Liver (tissue), 9 donors: ENCODE results near the gene SDK2. TPM values are rescaled to one million over a fixed set of nuclear protein-coding genes. Genes with fewer than 3 reads are reported as not detected.

ENCODE experiments used
- DNase-seq: peaks from one replicate; pipeline ENCODE4 v3.0.0-alpha.2; 2017; ENCODE audit warnings: low spot score
- H3K27ac ChIP-seq, 2 donors: one replicate each; pipeline ENCODE4 v1.7.0; 2013; ENCODE audit warnings: inconsistent platforms in 2 of 2, low read length in 2 of 2, control low read depth in 1 of 2, low read depth in 1 of 2, mild to moderate bottlenecking in 1 of 2
- H3K27me3 ChIP-seq, 4 donors: one replicate each; pipeline versions ENCODE4 v1.6.1 to v1.7.0; 2013; ENCODE audit warnings: low read length in 3 of 4, inconsistent platforms in 1 of 4, mild to moderate bottlenecking in 1 of 4, moderate library complexity in 1 of 4; ENCODE audit not compliant: control insufficient read depth in 4 of 4, insufficient read depth in 4 of 4
- H3K36me3 ChIP-seq, 4 donors: one replicate each; pipeline versions ENCODE4 v1.6.1 to v1.7.0; 2013; ENCODE audit warnings: low read length in 3 of 4, mild to moderate bottlenecking in 3 of 4, low read depth in 1 of 4, moderate library complexity in 1 of 4; ENCODE audit not compliant: control insufficient read depth in 4 of 4, insufficient read depth in 3 of 4
- H3K4me1 ChIP-seq, 4 donors: one replicate each; pipeline versions ENCODE4 v1.6.1 to v1.7.0; 2013; ENCODE audit warnings: low read length in 3 of 4, mild to moderate bottlenecking in 3 of 4, moderate library complexity in 1 of 4; ENCODE audit not compliant: control insufficient read depth in 4 of 4, insufficient read depth in 4 of 4
- H3K4me3 ChIP-seq, 3 donors: one replicate each; pipeline versions ENCODE4 v1.6.1 to v1.7.0; 2013; ENCODE audit warnings: low read length in 3 of 3, control low read depth in 1 of 3, low read depth in 1 of 3, mild to moderate bottlenecking in 1 of 3
- H3K9ac ChIP-seq, 2 donors: one replicate each; pipeline ENCODE4 v1.7.0; 2013; ENCODE audit warnings: low read length in 2 of 2, mild to moderate bottlenecking in 2 of 2, moderate library complexity in 2 of 2, control low read depth in 1 of 2, low read depth in 1 of 2
- H3K9me3 ChIP-seq, 4 donors: one replicate each; pipeline versions ENCODE4 v1.6.1 to v1.7.0; 2013; ENCODE audit warnings: low read length in 3 of 4; ENCODE audit not compliant: control insufficient read depth in 4 of 4
- FOXA1 ChIP-seq: IDR thresholded peaks from 2 replicates; pipeline ENCODE4 v1.6.1; 2016; ENCODE audit warnings: antibody characterized with exemption
- FOXA2 ChIP-seq: IDR thresholded peaks from 2 replicates; pipeline ENCODE4 v1.6.1; 2016; ENCODE audit warnings: antibody characterized with exemption
- GABPA ChIP-seq, 2 donors: IDR thresholded peaks in 1 of 2; conservative IDR thresholded peaks in 1 of 2; 2 replicates each; pipeline ENCODE4 v1.6.1; 2016; ENCODE audit warnings: antibody characterized with exemption in 2 of 2, mild to moderate bottlenecking in 1 of 2, moderate library complexity in 1 of 2
- HNF4A ChIP-seq, 2 donors: conservative IDR thresholded peaks; 2 replicates each; pipeline ENCODE4 v1.6.1; 2016; ENCODE audit warnings: antibody characterized with exemption in 2 of 2, mild to moderate bottlenecking in 2 of 2
- HNF4G ChIP-seq: IDR thresholded peaks from 2 replicates; pipeline ENCODE4 v1.6.1; 2016; ENCODE audit warnings: antibody characterized with exemption
- JUND ChIP-seq, 2 donors: IDR thresholded peaks; 2 replicates each; pipeline ENCODE4 v1.6.1; 2016; ENCODE audit warnings: antibody characterized with exemption in 2 of 2
- MAX ChIP-seq: IDR thresholded peaks from 2 replicates; pipeline ENCODE4 v1.6.1; 2016; ENCODE audit warnings: antibody characterized with exemption
- NR2F2 ChIP-seq: IDR thresholded peaks from 2 replicates; pipeline ENCODE4 v1.6.1; 2016; ENCODE audit warnings: antibody characterized with exemption
- REST ChIP-seq: IDR thresholded peaks from 2 replicates; pipeline ENCODE4 v1.6.1; 2016; ENCODE audit warnings: antibody characterized with exemption, mild to moderate bottlenecking
- RXRA ChIP-seq, 2 donors: IDR thresholded peaks; 2 replicates each; pipeline ENCODE4 v1.6.1; 2017 to 2018; ENCODE audit warnings: antibody characterized with exemption in 2 of 2, mild to moderate bottlenecking in 1 of 2
- TAF1 ChIP-seq: conservative IDR thresholded peaks from 2 replicates; pipeline ENCODE4 v1.6.1; 2016; ENCODE audit warnings: antibody characterized with exemption, mild to moderate bottlenecking
- WGBS: extraction: QIAGEN DNeasy Blood & Tissue Kit; methylation state at CpG from one replicate; pipeline ENCODE4 v1.1.7; 2013; 5-methylcytosine and 5-hydroxymethylcytosine counted together
- polyA plus RNA-seq, 2 donors: library from polyadenylated mRNA; stranded (reverse) in 1 of 2; unstranded in 1 of 2; fragments of 200-250 nt in 1 of 2; fragments of >200 nt in 1 of 2; fragmentation: Nextera tagmentation in 1 of 2; extraction: Ambion mirVana in 1 of 2; gene quantifications; one replicate each; pipeline versions ENCODE4 v1.2.1 to v1.2.3, GENCODE V29; 2013 to 2015
- total RNA-seq, 2 donors: library from RNA; depleted of rRNA; stranded (reverse); fragments of >200 nt; gene quantifications; one replicate each; pipeline ENCODE4 v1.2.3, GENCODE V29; 2014
- TF ChIP-seq, protein P1 (sequence below): fragments of 150-350 bp; IDR thresholded peaks from 2 replicates; pipeline ENCODE4 v1.5.1; 2017; ENCODE audit warnings: improper control_type of control experiment, low read depth, low read length; ENCODE audit not compliant: missing input control
- donor health status: healthy.
- donor health status: healthy.
- donor health status: healthy.
- donor health status: healthy.
- donor health status: healthy.

Gene SDK2
- total and polyA plus RNA-seq, 4 donors, result 0.05 to 0.42 (median 0.10) TPM

DNA sequence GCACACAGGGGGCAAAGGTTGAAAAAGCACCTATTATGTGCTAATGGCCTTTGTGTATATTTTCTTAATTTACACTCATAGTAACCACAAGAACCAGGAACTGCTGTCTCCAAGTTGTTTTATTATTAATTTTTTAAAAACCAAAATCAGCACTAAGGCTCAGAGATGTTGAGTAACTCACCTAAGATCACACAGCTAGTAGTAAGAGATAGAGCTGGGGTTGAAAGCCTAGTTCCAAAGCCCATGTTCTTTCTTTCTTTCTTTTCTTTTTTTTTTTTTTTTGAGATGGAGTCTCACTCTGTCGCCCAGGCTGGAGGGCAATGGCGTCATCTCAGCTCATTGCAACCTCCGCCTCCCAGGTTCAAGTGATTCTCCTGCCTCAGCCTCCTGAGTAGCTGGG is 75.3 kb downstream of the SDK2 start:
- H3K9ac ChIP-seq, result no peak overlapping the region
- WGBS, result 97% methylated on average over 3 of the region's 3 CpGs

DNA sequence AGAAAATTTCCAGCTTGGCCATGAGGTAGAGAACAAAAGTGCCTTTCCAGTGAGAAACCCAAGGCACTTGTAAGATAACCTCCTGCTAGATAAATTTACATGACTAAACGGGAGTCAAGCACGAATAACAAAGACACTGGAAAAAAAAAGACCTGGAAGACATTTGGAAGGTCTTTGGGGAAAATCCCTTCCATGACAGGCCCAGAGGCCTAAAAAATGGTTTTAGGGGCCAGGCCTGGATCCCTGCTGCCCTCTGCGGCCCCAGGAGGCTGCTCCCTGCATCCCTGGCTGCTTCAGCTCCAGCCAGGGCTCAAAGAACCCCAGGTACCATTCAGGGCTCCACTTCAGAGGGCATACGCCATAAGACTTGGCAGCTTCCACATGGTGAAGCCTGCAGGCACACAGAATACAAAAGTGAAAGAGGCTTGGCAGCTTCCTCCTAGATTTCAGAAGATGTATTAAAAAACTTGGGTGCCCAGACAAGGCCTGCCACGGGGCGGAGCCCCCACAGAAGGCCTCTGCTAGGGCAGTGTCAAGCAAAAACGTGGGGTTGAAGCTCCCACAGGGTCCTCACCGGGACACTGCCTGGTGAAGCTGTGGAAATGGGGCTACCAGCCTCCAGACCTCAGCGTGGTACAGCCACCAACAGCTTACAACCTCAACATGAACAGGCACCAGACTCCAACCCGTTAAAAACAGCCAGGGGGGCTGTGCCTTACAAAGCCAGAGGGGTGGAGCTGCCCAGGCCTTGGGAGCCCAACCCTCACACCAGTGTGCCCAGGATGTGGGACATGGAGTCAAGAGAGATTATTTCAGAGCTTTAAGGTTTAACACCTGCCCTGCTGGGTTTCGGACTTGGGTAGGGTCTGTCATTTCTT is 77.1 kb downstream of the SDK2 start:
- Histone ChIP-seq H3K27me3 (peaks cover 0 to 4% (median 1%) of the 10 kb centered on the region in 4 donors), H3K4me3 (no peak overlapping the region), H3K9ac (no peak overlapping the region), H3K9me3 (no peaks in the 10 kb centered on the region), H3K4me1 (no peaks in the 10 kb centered on the region), H3K27ac (no peak overlapping the region), H3K36me3 (no peaks in the 10 kb centered on the region)
- WGBS, result 67% methylated on average over 11 of the region's 11 CpGs
- no peak for DNase-seq
- TF ChIP-seq REST (no peak), FOXA2 (no peak), JUND (IDR thresholded peaks at IDR 0.05) (no peak)

More for the DNA sequence above, 75.3 kb downstream of the SDK2 start:
- no peak overlapping the region for H3K4me3 ChIP-seq
- no peak overlapping the region for H3K27ac ChIP-seq
- no peaks in the 10 kb centered on the region for H3K9me3 ChIP-seq
- no peak for DNase-seq
- H3K4me1 ChIP-seq, result no peaks in the 10 kb centered on the region
- H3K27me3 ChIP-seq, result peaks cover 0 to 4% (median 1%) of the 10 kb centered on the region in 4 donors
- no peak for TF ChIP-seq TAF1
- H3K36me3 ChIP-seq, result no peaks in the 10 kb centered on the region

- no peak overlapping the region for H3K27ac ChIP-seq
- no peaks in the 10 kb centered on the region for H3K9me3 ChIP-seq
- peaks cover 0 to 4% (median 0%) of the 10 kb centered on the region in 4 donors for H3K27me3 ChIP-seq
- DNase-seq, result no peak
- H3K4me3 ChIP-seq, result no peak overlapping the region
- H3K9ac ChIP-seq, result no peak overlapping the region
- TF ChIP-seq HNF4G (no peak), MAX (no peak), FOXA2 (no peak), HNF4A (conservative IDR thresholded peaks at IDR 0.05) (no peak), RXRA (IDR thresholded peaks at IDR 0.05) (no peak), GABPA (IDR thresholded peaks at IDR 0.05 in 1 of 2, conservative IDR thresholded peaks at IDR 0.05 in 1 of 2) (no peak), NR2F2 (no peak), FOXA1 (no peak)
- TF ChIP-seq, protein P1, sequence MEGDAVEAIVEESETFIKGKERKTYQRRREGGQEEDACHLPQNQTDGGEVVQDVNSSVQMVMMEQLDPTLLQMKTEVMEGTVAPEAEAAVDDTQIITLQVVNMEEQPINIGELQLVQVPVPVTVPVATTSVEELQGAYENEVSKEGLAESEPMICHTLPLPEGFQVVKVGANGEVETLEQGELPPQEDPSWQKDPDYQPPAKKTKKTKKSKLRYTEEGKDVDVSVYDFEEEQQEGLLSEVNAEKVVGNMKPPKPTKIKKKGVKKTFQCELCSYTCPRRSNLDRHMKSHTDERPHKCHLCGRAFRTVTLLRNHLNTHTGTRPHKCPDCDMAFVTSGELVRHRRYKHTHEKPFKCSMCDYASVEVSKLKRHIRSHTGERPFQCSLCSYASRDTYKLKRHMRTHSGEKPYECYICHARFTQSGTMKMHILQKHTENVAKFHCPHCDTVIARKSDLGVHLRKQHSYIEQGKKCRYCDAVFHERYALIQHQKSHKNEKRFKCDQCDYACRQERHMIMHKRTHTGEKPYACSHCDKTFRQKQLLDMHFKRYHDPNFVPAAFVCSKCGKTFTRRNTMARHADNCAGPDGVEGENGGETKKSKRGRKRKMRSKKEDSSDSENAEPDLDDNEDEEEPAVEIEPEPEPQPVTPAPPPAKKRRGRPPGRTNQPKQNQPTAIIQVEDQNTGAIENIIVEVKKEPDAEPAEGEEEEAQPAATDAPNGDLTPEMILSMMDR, result no peak
- WGBS, result 86% methylated on average over 2 of the region's 2 CpGs
- H3K36me3 ChIP-seq, result no peaks in the 10 kb centered on the region
- H3K4me1 ChIP-seq, result no peaks in the 10 kb centered on the region
These were observed 79.4 kb downstream of the SDK2 start for GRCh38 chr17:73564843-73565242.
